HL-60 (cell line): ENCODE data around the gene ANKS1B.
"Not testable (repeated sequence)": the region's sequence is repeated elsewhere in the genome, so short reads cannot be mapped to it uniquely, and the experiment has no call there.

Experiments
- DNase-seq, 2 experiments: peaks; one replicate each; pipeline ENCODE4 v3.0.0-alpha.2; 2010 to 2020; ENCODE audit warnings: low read depth in 1 of 2, low spot score in 1 of 2
- H3K27ac ChIP-seq: fragments of 250-450 bp; sonication (Bioruptor Pico); replicated peaks from 2 replicates; pipeline ENCODE4 v1.5.1; 2020; ENCODE audit warnings: mild to moderate bottlenecking, moderate library complexity
- H3K27me3 ChIP-seq: fragments of 250-450 bp; sonication (Bioruptor Pico); 2 replicates; pipeline ENCODE4 v1.5.1; 2021; ENCODE audit warnings: mild to moderate bottlenecking, moderate library complexity; ENCODE audit not compliant: insufficient read depth, poor library complexity, severe bottlenecking
- H3K4me3 ChIP-seq: replicated peaks from 2 replicates; pipeline ENCODE4 v1.5.1; 2011; ENCODE audit warnings: mild to moderate bottlenecking, control low read depth, low read length; ENCODE audit not compliant: insufficient read depth
- CTCF ChIP-seq: IDR thresholded peaks from one replicate; pipeline ENCODE4 v1.5.1; 2011; ENCODE audit warnings: low read length, control low read depth, inconsistent platforms; ENCODE audit not compliant: insufficient read depth
- GABPA ChIP-seq: IDR thresholded peaks from 2 replicates; pipeline ENCODE4 v1.6.1; 2012; ENCODE audit warnings: low read depth
- POLR2AphosphoS5 ChIP-seq: IDR thresholded peaks from 2 replicates; pipeline ENCODE4 v1.6.1; 2012; ENCODE audit warnings: low read depth
- SPI1 ChIP-seq: IDR thresholded peaks from 2 replicates; pipeline ENCODE4 v1.6.1; 2012; ENCODE audit warnings: low read depth, mild to moderate bottlenecking, borderline replicate concordance
- TF ChIP-seq, protein P1 (sequence below): IDR thresholded peaks from 2 replicates; pipeline ENCODE4 v1.6.1; 2012; ENCODE audit warnings: low read depth; ENCODE audit not compliant: insufficient replicate concordance

Gene ANKS1B

GRCh38 chr12:100017056-100017455 lies 32.3 kb upstream of the ANKS1B start:
- H3K27me3 ChIP-seq, result no peaks in the 10 kb centered on the region
- DNase-seq, result no peak
- no peak overlapping the region for H3K4me3 ChIP-seq
- H3K27ac ChIP-seq, result no peak overlapping the region
- TF ChIP-seq CTCF, result no peak
- TF ChIP-seq, protein P1, sequence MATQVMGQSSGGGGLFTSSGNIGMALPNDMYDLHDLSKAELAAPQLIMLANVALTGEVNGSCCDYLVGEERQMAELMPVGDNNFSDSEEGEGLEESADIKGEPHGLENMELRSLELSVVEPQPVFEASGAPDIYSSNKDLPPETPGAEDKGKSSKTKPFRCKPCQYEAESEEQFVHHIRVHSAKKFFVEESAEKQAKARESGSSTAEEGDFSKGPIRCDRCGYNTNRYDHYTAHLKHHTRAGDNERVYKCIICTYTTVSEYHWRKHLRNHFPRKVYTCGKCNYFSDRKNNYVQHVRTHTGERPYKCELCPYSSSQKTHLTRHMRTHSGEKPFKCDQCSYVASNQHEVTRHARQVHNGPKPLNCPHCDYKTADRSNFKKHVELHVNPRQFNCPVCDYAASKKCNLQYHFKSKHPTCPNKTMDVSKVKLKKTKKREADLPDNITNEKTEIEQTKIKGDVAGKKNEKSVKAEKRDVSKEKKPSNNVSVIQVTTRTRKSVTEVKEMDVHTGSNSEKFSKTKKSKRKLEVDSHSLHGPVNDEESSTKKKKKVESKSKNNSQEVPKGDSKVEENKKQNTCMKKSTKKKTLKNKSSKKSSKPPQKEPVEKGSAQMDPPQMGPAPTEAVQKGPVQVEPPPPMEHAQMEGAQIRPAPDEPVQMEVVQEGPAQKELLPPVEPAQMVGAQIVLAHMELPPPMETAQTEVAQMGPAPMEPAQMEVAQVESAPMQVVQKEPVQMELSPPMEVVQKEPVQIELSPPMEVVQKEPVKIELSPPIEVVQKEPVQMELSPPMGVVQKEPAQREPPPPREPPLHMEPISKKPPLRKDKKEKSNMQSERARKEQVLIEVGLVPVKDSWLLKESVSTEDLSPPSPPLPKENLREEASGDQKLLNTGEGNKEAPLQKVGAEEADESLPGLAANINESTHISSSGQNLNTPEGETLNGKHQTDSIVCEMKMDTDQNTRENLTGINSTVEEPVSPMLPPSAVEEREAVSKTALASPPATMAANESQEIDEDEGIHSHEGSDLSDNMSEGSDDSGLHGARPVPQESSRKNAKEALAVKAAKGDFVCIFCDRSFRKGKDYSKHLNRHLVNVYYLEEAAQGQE, result no peak
- no peak for TF ChIP-seq SPI1
- no peak for TF ChIP-seq POLR2AphosphoS5
- no peak for TF ChIP-seq GABPA

- not testable (repeated sequence) for DNase-seq, H3K27ac ChIP-seq, H3K4me3 ChIP-seq, H3K27me3 ChIP-seq
Measured at GRCh38 chr12:100016304-100016703, 31.6 kb upstream of the ANKS1B start.

DNA sequence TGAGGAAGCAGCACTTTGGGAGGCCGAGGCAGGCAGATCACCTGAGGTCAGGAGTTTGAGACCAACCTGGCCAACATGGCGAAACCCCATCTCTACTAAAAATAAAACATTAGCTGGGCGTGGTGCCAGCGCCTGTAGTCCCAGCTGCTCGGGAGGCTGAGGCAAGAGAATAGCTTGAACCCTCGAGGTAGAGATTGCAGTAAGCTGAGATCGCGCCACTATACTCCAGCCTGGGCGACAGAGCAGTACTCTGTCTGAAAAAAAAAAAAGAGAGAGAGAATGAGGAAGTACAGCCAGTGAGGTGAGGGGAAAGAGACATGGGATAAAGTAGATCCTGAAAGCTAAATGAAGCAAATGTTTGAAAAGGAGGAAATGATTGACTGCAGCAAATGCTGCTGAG lies 21.1 kb upstream of the ANKS1B start:
- not testable (repeated sequence) for H3K27ac ChIP-seq, H3K27me3 ChIP-seq, DNase-seq, H3K4me3 ChIP-seq
- TF ChIP-seq SPI1, result peak; percentile 50; the same call in 1 of the 2 replicates

GRCh38 chr12:99997806-99998205 lies 13.1 kb upstream of the ANKS1B start:
- no peak overlapping the region for H3K27ac ChIP-seq
- no peak overlapping the region for H3K4me3 ChIP-seq
- DNase-seq, result no peak
- no peaks in the 10 kb centered on the region for H3K27me3 ChIP-seq
- TF ChIP-seq, protein P1, result no peak
- TF ChIP-seq POLR2AphosphoS5, result no peak
- no peak for TF ChIP-seq GABPA
- TF ChIP-seq CTCF, result no peak
- no peak for TF ChIP-seq SPI1

DNA sequence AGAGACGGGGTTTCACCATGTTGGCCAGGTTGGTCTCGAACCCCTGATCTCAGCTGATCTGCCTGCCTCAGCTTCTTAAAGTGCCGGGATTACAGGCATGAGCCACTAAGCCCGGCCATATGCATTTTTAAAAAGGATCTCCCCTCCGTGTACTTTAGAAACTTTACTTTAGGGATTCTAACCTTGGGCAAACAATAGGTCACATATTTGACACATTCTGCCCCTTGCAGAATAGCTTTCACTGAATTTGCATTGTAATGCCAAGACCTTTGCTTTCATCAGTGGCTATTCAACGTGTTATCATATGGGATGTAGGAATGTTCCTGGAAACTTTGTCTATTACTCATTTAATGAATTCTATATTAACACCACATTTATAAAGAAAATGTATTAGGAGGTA lies 11.4 kb upstream of the ANKS1B start:
- TF ChIP-seq POLR2AphosphoS5, result no peak
- TF ChIP-seq GABPA, result no peak
- TF ChIP-seq CTCF, result no peak
- TF ChIP-seq, protein P1, result no peak
- TF ChIP-seq SPI1, result no peak
- Histone ChIP-seq H3K27ac (no peak overlapping the region), H3K4me3 (no peak overlapping the region), H3K27me3 (no peaks in the 10 kb centered on the region)
- DNase-seq, result no peak
